Ishikawa (cell line): ENCODE results near the gene SLC12A5.

Source experiments
- CEBPB ChIP-seq: IDR thresholded peaks from 2 replicates; pipeline ENCODE4 v1.6.1; 2012
- CREB1 ChIP-seq: IDR thresholded peaks from 2 replicates; pipeline ENCODE4 v1.6.1; 2012; ENCODE audit warnings: low read depth
- EGR1 ChIP-seq: IDR thresholded peaks from 2 replicates; pipeline ENCODE4 v1.6.1; 2012
- EP300 ChIP-seq: IDR thresholded peaks from 2 replicates; pipeline ENCODE4 v1.6.1; 2012; ENCODE audit warnings: borderline replicate concordance
- FOXM1 ChIP-seq: IDR thresholded peaks from 2 replicates; pipeline ENCODE4 v1.6.1; 2012; ENCODE audit warnings: low read depth, borderline replicate concordance
- NFIC ChIP-seq: IDR thresholded peaks from 2 replicates; pipeline ENCODE4 v1.6.1; 2012
- RAD21 ChIP-seq: IDR thresholded peaks from 2 replicates; pipeline ENCODE4 v1.6.1; 2012; ENCODE audit warnings: low read depth
- TAF1 ChIP-seq: IDR thresholded peaks from 2 replicates; pipeline ENCODE4 v1.6.1; 2012; ENCODE audit warnings: low read depth, mild to moderate bottlenecking
- TCF12 ChIP-seq: IDR thresholded peaks from 2 replicates; pipeline ENCODE4 v1.6.1; 2012; ENCODE audit warnings: low read depth
- TEAD4 ChIP-seq: IDR thresholded peaks from 2 replicates; pipeline ENCODE4 v1.6.1; 2012
- USF1 ChIP-seq: IDR thresholded peaks from 2 replicates; pipeline ENCODE4 v1.6.1; 2012
- YY1 ChIP-seq: IDR thresholded peaks from 2 replicates; pipeline ENCODE4 v1.6.1; 2012; ENCODE audit warnings: low read depth
- ZBTB7A ChIP-seq: IDR thresholded peaks from 2 replicates; pipeline ENCODE4 v1.6.1; 2012; ENCODE audit warnings: low read depth
- TF ChIP-seq, protein P1 (sequence below): IDR thresholded peaks from 2 replicates; pipeline ENCODE4 v1.6.1; 2012; ENCODE audit warnings: low read depth, mild to moderate bottlenecking
- TF ChIP-seq, protein P2 (sequence below): IDR thresholded peaks from 2 replicates; pipeline ENCODE4 v1.6.1; 2012

The SLC12A5 gene

GRCh38 chr20:46044896-46045295 is 15.9 kb downstream of the SLC12A5 start:
- TF ChIP-seq FOXM1, result no peak
- TF ChIP-seq TAF1, result no peak
- TF ChIP-seq EGR1, result no peak
- TF ChIP-seq, protein P1, sequence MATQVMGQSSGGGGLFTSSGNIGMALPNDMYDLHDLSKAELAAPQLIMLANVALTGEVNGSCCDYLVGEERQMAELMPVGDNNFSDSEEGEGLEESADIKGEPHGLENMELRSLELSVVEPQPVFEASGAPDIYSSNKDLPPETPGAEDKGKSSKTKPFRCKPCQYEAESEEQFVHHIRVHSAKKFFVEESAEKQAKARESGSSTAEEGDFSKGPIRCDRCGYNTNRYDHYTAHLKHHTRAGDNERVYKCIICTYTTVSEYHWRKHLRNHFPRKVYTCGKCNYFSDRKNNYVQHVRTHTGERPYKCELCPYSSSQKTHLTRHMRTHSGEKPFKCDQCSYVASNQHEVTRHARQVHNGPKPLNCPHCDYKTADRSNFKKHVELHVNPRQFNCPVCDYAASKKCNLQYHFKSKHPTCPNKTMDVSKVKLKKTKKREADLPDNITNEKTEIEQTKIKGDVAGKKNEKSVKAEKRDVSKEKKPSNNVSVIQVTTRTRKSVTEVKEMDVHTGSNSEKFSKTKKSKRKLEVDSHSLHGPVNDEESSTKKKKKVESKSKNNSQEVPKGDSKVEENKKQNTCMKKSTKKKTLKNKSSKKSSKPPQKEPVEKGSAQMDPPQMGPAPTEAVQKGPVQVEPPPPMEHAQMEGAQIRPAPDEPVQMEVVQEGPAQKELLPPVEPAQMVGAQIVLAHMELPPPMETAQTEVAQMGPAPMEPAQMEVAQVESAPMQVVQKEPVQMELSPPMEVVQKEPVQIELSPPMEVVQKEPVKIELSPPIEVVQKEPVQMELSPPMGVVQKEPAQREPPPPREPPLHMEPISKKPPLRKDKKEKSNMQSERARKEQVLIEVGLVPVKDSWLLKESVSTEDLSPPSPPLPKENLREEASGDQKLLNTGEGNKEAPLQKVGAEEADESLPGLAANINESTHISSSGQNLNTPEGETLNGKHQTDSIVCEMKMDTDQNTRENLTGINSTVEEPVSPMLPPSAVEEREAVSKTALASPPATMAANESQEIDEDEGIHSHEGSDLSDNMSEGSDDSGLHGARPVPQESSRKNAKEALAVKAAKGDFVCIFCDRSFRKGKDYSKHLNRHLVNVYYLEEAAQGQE, result no peak
- no peak for TF ChIP-seq TEAD4
- no peak for TF ChIP-seq TCF12
- TF ChIP-seq YY1, result no peak
- TF ChIP-seq, protein P2, sequence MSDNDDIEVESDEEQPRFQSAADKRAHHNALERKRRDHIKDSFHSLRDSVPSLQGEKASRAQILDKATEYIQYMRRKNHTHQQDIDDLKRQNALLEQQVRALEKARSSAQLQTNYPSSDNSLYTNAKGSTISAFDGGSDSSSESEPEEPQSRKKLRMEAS, result no peak
- no peak for TF ChIP-seq ZBTB7A
- no peak for TF ChIP-seq RAD21
- no peak for TF ChIP-seq USF1
- TF ChIP-seq NFIC, result no peak

DNA sequence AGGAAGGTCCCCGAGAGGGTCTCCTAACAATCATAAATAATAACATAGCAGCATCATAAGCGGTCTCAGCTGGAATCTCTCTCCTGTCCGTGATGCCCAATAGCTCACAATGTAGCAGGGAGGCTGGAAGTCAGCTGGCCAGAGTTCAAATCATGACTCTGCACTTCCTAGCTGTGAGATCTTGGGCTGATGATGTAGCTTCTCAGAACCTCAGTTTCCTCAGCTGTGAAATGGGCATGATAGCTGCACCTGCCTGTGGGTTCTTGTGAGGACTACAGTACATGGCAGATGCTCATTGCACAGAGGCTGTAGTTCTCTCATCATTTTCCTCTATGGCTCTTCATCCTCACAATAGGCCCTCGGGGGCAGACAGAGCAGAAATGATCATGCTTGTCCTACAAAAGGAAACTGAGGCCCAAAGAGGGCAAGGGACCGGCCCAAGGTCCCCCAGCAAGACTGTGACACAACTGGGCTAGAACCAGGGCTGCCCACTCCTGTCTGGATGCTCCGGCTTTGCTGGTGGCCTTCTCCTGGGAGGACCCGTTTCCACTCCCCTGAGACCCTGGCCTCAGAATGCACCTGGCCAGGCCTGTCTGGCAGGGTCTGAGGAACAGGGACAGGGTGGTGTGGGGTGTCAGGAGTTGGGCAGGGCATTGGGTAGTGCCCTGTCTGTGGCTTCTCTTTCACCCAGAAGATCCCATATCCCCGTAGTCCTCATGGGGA is 17.7 kb downstream of the SLC12A5 start:
- TF ChIP-seq, protein P1, result no peak
- TF ChIP-seq TAF1 (no peak), EP300 (no peak), YY1 (no peak), FOXM1 (no peak), NFIC (no peak), TEAD4 (no peak), USF1 (no peak), CEBPB (no peak)
- TF ChIP-seq, protein P2, result no peak

DNA sequence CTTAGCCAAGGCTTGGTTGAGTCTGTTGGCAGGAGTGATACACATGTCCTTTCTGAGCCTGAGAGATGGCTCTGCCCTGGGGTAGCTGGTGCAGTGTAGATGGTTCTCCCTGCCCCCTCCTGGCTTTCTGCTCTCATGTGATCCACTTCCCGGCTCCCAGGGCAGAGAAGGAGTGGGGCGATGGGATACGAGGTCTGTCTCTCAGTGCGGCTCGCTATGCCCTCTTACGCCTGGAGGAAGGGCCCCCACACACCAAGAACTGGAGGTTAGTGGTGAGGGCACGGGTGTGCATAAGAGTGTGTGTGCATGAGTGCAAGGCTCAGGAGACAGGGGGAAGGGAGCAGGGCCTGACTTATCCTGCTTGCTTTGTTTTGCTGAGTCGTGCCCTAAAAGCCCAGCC is 18.8 kb downstream of the SLC12A5 start:
- no peak for TF ChIP-seq EGR1
- no peak for TF ChIP-seq YY1
- no peak for TF ChIP-seq FOXM1
- TF ChIP-seq TCF12, result no peak
- no peak for TF ChIP-seq TAF1
- no peak for TF ChIP-seq EP300
- no peak for TF ChIP-seq NFIC
- TF ChIP-seq, protein P2, result no peak
- no peak for TF ChIP-seq ZBTB7A
- TF ChIP-seq RAD21, result no peak
- TF ChIP-seq TEAD4, result no peak
- no peak for TF ChIP-seq CEBPB
- no peak for TF ChIP-seq CREB1
- TF ChIP-seq USF1, result no peak
- TF ChIP-seq, protein P1, result no peak

DNA sequence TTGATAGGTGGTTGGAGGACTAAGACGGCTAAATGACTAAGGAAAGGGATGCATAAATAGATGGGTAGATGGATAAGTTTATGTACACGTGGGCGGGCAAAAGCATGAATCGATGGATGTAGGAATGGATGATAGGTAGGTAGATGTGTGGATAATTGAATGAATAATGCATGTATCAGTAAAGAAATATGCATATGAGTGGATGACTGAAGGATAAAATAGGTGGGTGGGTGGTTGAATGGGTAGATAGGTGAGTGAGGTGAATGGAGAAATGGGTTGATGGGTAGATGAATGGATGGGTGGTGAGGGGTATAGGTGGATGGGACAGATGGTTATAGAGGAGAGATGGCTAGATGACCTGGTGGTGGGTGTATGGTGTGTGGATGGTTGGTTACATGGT is 20.2 kb downstream of the SLC12A5 start:
- TF ChIP-seq ZBTB7A (no peak), FOXM1 (no peak), CREB1 (no peak), YY1 (no peak), EP300 (no peak), TCF12 (no peak), USF1 (no peak), RAD21 (no peak), EGR1 (no peak), NFIC (no peak), TAF1 (no peak), TEAD4 (no peak), CEBPB (no peak)
- TF ChIP-seq, protein P2, result no peak
- TF ChIP-seq, protein P1, result no peak
